Measurements from ENCODE around the gene MINAR2.

Gene MINAR2

DNA sequence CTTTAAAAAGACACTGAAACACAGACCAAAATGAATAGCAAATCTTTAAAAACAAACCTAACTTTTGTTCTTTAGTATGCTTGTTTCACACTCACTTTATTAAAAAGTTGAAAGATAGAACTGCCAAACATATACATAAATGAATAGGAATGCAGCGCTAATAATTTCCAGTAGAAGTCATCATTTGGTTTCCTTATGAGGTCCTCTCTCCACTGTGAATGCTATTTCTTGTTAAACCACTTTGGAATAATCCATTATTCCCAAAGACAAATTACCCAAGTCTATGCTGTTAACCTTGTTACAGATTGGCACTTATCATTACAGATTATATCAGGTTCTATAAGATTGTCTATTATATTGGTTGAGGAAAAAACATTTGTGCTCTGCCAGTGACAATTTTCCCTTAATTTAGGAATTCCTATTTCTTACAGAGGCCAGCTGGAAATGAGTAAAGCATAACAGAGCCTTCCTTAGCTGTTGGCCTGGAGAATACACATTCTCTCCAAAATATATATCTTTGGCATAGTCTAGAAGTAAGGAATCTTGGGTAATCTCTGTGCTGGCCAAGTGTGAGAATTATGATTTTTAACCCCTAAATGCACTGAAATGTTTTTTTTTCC lies 29.3 kb upstream of the MINAR2 start:
- H3K4me1 Mint-ChIP-seq, result peaks cover 6% of the 10 kb centered on the region
- H3K9me3 Mint-ChIP-seq, result no peaks in the 10 kb centered on the region
- H3K4me3 Mint-ChIP-seq, result no peak overlapping the region
- no peak for DNase-seq
- no peak overlapping the region for H3K27ac Mint-ChIP-seq
- H3K36me3 Mint-ChIP-seq (ENCODE audit: low read depth), result peaks cover 33% of the 10 kb centered on the region
- no peaks in the 10 kb centered on the region for H3K27me3 Mint-ChIP-seq (ENCODE audit: low read depth, poor library complexity)
- TF ChIP-seq, protein P1, sequence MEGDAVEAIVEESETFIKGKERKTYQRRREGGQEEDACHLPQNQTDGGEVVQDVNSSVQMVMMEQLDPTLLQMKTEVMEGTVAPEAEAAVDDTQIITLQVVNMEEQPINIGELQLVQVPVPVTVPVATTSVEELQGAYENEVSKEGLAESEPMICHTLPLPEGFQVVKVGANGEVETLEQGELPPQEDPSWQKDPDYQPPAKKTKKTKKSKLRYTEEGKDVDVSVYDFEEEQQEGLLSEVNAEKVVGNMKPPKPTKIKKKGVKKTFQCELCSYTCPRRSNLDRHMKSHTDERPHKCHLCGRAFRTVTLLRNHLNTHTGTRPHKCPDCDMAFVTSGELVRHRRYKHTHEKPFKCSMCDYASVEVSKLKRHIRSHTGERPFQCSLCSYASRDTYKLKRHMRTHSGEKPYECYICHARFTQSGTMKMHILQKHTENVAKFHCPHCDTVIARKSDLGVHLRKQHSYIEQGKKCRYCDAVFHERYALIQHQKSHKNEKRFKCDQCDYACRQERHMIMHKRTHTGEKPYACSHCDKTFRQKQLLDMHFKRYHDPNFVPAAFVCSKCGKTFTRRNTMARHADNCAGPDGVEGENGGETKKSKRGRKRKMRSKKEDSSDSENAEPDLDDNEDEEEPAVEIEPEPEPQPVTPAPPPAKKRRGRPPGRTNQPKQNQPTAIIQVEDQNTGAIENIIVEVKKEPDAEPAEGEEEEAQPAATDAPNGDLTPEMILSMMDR (IDR thresholded peaks at IDR 0.05), result no peak

DNA sequence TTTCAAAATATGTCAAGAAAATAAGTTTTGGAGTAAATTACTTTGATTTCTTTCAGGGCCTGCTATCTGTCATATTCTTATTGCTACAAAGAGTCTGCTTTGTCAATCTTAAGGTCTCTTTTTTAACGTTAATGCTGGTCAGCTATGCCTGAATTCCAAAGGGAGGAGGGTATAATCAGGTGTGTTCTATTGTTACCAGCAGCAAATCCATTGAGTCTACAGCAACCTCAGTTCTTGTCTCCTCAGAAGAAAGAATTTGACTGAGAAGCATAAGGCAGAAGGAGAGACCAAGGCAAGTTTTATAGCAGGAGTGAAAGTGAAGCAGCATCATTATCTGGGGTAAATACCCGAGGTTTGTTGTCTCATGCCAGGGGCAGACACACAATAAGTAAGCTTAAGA lies 23.7 kb upstream of the MINAR2 start:
- TF ChIP-seq, protein P1 (IDR thresholded peaks at IDR 0.05), result no peak
- Mint-ChIP-seq H3K4me3 (no peak overlapping the region), H3K36me3 (ENCODE audit: low read depth) (peaks cover 33% of the 10 kb centered on the region), H3K27me3 (ENCODE audit: low read depth, poor library complexity) (no peaks in the 10 kb centered on the region), H3K27ac (no peak overlapping the region), H3K9me3 (no peaks in the 10 kb centered on the region), H3K4me1 (no peaks in the 10 kb centered on the region)
- no peak for DNase-seq

DNA sequence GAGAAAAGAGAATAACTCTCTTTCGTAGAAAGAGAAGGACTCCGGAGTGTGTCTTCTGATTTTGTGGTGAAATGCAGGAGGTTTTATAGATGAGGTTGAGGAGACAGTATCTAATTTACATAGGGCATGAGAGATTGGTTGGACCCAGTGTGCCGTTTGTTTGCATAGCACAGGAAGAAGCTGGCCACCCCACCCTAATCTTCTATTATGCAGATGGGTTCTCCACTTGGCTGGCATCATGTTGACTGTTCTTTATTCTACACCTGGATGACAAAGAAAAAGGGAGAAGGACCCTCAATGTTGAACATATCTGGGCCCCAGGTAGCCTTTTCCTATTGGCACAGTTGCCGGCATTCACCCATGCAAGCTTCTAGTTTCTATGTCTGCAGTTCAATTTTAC lies 23.2 kb upstream of the MINAR2 start:
- Mint-ChIP-seq H3K27ac (no peak overlapping the region), H3K36me3 (ENCODE audit: low read depth) (peaks cover 33% of the 10 kb centered on the region), H3K4me1 (no peaks in the 10 kb centered on the region), H3K9me3 (no peaks in the 10 kb centered on the region), H3K27me3 (ENCODE audit: low read depth, poor library complexity) (no peaks in the 10 kb centered on the region), H3K4me3 (no peak overlapping the region)
- no peak for DNase-seq
- TF ChIP-seq, protein P1 (IDR thresholded peaks at IDR 0.05), result no peak

DNA sequence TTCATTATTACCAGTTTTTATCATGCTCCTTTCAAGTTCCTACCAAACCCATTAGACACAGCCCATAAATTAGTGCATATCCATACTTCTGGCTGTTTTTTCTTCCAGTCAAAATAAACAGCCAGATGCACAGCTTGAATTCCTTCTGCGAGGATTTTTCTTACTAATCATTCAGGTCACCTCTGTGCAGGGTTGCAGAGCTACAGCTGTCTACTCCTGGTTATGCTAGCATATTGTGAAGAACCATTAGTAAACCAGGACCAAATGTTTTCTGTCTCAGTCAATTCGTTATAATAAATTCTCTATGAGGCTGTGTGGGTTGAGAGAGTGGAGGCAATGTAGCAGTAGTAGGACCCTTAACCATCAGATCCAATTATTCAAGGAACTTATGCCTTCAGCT lies 8.1 kb upstream of the MINAR2 start:
- Mint-ChIP-seq H3K9me3 (no peaks in the 10 kb centered on the region), H3K4me1 (no peaks in the 10 kb centered on the region), H3K4me3 (no peak overlapping the region), H3K27ac (no peak overlapping the region), H3K36me3 (ENCODE audit: low read depth) (no peaks in the 10 kb centered on the region), H3K27me3 (ENCODE audit: low read depth, poor library complexity) (no peaks in the 10 kb centered on the region)
- DNase-seq, result no peak
- TF ChIP-seq, protein P1 (IDR thresholded peaks at IDR 0.05), result no peak

DNA sequence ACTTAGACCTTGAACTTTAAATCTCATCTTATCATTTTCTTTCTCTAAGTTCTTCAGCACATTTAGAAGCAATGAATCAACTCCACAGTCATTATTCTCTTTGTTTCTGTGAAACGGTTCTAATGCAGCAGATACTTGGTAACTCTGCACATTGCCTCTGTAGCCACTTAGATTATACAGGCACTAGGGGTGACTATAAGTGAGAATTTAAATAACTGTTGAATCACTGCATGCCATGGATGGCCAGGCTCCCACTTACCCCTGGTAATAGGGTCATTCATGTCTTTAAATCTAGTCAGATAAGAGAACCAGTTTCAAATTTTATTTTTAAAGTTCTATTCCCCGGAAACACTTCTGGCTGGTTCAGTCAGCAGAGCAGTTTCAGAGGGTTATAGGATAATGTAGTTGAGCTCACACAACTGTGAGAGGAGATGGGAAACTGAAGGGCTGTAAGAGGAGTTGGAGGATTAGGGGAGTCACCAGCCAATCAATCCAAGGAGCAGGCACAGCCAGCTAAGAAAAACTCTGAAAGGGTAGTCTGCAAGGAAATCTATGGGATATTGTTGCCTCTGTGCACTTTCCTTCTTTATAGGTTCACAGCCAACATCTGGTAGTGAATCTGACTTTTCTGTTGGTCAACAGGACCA lies 4.2 kb upstream of the MINAR2 start:
- H3K4me3 Mint-ChIP-seq, result no peak overlapping the region
- no peak for DNase-seq
- TF ChIP-seq, protein P1 (IDR thresholded peaks at IDR 0.05), result no peak
- H3K27ac Mint-ChIP-seq, result peak overlapping the region; percentile 26
- H3K4me1 Mint-ChIP-seq, result peaks cover 17% of the 10 kb centered on the region
- no peaks in the 10 kb centered on the region for H3K9me3 Mint-ChIP-seq
- peaks cover 3% of the 10 kb centered on the region for H3K27me3 Mint-ChIP-seq (ENCODE audit: low read depth, poor library complexity)
- no peaks in the 10 kb centered on the region for H3K36me3 Mint-ChIP-seq (ENCODE audit: low read depth)

DNA sequence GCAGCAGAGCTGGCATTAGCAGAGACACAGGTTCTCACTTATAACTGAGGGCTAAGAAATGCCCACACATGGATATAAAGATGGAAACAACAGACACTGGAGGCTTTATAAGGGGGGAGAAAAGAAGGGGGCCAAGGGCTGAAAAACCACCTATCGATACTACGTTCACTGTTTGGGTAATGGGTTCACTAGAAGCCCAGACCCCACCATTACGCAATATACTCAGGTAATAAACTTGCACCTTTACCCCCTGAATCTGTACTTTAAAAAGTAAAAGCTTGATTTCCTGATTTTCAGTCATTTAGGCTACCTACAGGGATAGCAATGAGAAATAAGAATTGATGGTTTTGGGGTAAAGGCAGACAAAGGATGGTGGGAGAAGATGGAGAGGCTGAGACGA lies 1.9 kb upstream of the MINAR2 start:
- Mint-ChIP-seq H3K27ac (no peak overlapping the region), H3K27me3 (ENCODE audit: low read depth, poor library complexity) (peaks cover 3% of the 10 kb centered on the region), H3K36me3 (ENCODE audit: low read depth) (no peaks in the 10 kb centered on the region), H3K9me3 (no peaks in the 10 kb centered on the region), H3K4me3 (no peak overlapping the region), H3K4me1 (peaks cover 27% of the 10 kb centered on the region)
- DNase-seq, result no peak
- TF ChIP-seq, protein P1 (IDR thresholded peaks at IDR 0.05), result no peak

All from nephron progenitor cell (in vitro differentiated cells).